ENCODE measurements around the gene ATP13A3. TPM values are rescaled to one million over a fixed set of nuclear protein-coding genes. Genes with fewer than 3 reads are reported as not detected.
"Not testable (repeated sequence)": the region's sequence is repeated elsewhere in the genome, so short reads cannot be mapped to it uniquely, and the experiment has no call there.

Gene ATP13A3
- total RNA-seq, 2 experiments from 2014 or later = 113 to 124 TPM

DNA sequence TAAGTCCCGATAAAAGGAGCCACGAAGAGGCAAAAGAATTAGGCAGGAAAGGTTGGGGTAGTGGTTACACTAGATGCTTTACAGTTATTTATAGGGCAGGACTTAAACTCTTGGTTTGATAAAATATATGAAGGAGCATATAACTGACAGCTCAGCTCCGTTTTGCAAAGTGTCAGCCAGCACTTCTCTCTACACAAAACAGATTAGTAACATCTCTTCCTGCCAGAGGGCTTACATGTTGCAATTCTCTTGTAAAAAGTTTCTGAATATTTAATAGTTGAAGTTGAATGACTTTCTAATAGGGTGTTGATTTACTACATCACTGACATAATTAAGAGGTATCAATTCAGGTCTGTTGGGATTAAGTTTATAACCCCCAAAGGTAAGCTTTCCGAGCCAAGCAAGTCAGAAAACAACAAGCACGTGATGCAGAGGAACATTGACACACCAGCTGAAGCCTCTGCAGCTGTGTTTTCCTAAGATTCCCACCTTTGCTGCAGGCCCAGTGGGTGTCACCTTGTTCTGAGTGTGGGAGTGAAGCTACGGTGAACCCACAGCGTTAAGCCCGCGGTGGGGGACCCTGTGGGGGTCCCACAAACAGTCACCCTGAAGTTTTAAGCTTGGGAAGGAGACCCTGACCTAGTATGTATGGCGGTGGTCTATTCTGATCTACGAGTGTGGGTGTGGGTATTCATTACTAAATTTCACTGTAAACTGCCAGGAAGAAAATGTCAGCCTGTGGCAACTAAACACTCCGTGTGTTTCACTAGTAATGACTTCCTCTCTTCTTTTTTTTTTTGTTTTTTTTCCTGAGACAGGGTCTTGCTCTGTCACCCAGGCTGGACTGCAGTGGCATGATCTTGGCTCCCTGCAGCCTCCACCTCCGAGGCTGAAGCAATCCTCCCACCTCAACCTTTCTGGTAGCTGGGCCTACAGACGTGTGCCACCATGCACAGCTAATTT is 22.0 kb upstream of the ATP13A3 start:
- Mint-ChIP-seq H3K4me3 (no peak overlapping the region), H3K9me3 (no peaks in the 10 kb centered on the region), H3K27me3 (no peaks in the 10 kb centered on the region), H3K36me3 (no peaks in the 10 kb centered on the region), H3K27ac (no peak overlapping the region), H3K4me1 (no peaks in the 10 kb centered on the region)
- DNase-seq = no peak

DNA sequence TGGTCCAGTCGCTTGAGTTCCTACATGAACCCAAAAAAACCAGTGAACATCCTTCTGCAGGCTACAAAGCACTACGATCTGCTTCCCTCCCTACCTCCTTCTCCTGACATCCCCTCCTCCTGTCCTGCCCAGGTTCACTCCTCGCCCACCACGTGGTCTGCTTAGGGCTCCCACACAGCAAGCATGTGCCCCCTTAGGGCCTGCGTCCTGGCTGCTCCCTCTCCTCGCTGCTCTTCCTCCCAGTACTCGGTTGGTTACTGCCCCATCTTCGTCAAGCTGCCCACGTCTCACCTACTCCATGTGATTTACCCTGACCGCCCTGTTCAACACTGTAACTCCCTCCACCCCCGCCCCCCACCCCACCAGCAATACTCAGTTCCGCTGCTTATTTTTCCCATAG is 20.8 kb upstream of the ATP13A3 start:
- Mint-ChIP-seq H3K27ac (no peak overlapping the region), H3K36me3 (no peaks in the 10 kb centered on the region), H3K9me3 (no peaks in the 10 kb centered on the region), H3K27me3 (no peaks in the 10 kb centered on the region), H3K4me1 (no peaks in the 10 kb centered on the region), H3K4me3 (no peak overlapping the region)
- no peak for DNase-seq

DNA sequence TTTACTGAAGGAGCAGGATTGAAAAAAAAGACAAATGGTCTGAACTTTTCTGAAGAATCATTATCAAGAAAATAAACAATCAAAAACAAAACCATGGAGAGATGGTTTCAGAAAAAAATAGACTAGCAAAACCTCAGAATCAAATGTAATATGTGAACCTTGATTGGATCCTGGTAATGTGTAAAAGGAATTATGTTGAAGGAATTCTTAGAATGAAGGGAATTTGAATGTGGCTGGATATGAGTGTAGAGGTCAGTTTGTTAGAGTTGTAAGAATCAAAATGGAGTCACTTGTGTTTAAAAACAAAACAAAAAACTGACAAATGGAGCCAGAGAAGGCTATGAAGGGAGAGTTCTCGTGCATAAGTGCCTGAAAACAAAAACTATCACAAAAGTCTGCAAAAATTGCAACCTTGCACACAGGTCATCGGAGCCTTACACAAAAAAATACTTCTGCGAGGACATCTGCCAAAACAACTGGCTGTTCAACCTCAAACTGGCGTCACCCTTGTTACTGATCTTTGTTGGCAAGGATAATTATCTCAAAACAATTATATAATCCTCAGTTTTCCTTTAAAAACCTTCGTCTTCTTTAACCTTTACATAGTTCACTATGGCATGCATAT is 19.1 kb upstream of the ATP13A3 start:
- no peaks in the 10 kb centered on the region for H3K27me3 Mint-ChIP-seq
- no peak overlapping the region for H3K27ac Mint-ChIP-seq
- H3K9me3 Mint-ChIP-seq = no peaks in the 10 kb centered on the region
- no peaks in the 10 kb centered on the region for H3K36me3 Mint-ChIP-seq
- H3K4me1 Mint-ChIP-seq = no peaks in the 10 kb centered on the region
- no peak overlapping the region for H3K4me3 Mint-ChIP-seq
- DNase-seq = no peak

DNA sequence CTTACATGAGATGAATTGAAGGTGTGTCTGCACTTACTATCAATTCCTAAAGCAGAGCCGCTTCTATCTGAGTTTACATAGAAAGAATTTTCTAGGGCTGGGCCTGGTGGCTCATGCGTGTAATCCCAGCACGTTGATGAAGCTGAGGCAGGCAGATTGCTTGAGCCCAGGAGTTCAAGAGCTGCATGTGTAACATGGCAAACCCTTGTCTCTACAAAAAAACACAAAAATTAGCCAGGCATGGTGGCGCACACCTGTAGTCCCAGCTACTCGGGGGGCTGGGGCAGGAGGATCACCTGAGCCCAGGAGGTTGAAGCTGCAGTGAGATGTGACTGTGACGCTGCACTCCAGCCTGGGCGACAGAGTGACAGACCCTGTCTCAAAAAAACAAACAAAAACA is 18.1 kb upstream of the ATP13A3 start:
- no peaks in the 10 kb centered on the region for H3K4me1 Mint-ChIP-seq
- no peak overlapping the region for H3K27ac Mint-ChIP-seq
- H3K36me3 Mint-ChIP-seq = no peaks in the 10 kb centered on the region
- no peaks in the 10 kb centered on the region for H3K9me3 Mint-ChIP-seq
- no peak for DNase-seq
- no peak overlapping the region for H3K4me3 Mint-ChIP-seq
- H3K27me3 Mint-ChIP-seq = no peaks in the 10 kb centered on the region

DNA sequence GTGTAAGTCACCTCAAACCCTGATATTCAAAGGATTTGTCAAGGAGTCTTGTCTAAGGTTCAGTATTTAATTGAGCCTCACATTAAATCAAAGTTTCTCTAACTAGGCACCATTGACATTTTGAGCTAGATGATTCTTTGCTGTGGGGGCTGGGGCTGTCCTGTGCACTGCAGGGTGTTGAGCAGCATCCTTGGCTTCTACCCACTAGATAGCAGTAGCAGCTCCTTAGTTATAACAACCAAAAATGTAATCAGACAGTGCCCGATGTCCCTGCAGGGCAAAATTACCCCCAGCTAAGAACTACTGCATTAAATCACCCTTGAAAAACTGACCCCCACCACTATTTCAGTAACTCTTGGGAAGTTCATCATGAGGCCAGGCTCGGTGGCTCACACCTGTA is 17.3 kb upstream of the ATP13A3 start:
- DNase-seq = no peak
- no peak overlapping the region for H3K4me3 Mint-ChIP-seq
- H3K36me3 Mint-ChIP-seq = no peaks in the 10 kb centered on the region

DNA sequence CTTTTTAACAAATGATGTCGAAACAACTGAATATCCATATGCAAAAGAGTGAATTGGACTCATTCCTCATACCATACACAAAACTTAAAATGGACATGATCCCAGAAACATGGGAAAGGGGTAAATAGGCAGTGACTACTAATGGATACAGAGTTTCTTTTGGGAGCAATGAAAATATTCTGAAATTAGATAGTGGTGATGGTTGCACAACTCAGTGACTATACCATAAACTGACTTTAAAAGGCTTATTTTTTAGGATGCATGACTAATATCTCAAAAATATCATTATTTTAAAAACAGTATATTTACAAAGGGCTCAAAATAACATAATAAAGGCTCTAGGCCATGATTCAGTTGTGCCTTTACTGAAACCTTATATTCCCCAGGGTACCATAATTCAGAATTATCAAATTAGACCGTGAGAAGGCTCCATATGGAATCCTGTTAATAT is 16.3 kb upstream of the ATP13A3 start:
- no peaks in the 10 kb centered on the region for H3K9me3 Mint-ChIP-seq
- H3K27ac Mint-ChIP-seq = no peak overlapping the region
- H3K4me3 Mint-ChIP-seq = no peak overlapping the region
- DNase-seq = no peak
- no peaks in the 10 kb centered on the region for H3K36me3 Mint-ChIP-seq
- no peaks in the 10 kb centered on the region for H3K27me3 Mint-ChIP-seq
- H3K4me1 Mint-ChIP-seq = no peaks in the 10 kb centered on the region

More for the DNA sequence above, 17.3 kb upstream of the ATP13A3 start:
- H3K27me3 Mint-ChIP-seq = no peaks in the 10 kb centered on the region
- H3K9me3 Mint-ChIP-seq = no peaks in the 10 kb centered on the region
- H3K27ac Mint-ChIP-seq = no peak overlapping the region
- H3K4me1 Mint-ChIP-seq = no peaks in the 10 kb centered on the region

DNA sequence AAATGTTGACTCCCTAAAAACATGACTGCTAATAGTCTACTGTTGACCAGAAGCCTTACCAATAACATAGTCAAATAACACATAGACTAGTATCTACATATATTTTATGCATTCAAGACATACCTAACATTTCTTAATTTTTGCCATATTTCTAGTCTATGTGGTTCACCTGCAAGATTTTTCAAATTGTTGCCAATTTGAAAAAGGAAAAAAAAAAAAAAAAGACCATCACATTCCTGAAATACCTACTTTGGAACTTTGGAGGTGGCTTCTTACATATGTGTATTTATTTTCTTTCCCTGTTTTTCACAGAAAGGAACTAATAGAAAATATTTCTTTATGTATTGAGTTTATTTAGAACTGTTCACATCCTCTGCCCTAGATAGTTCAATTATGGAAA is 13.4 kb upstream of the ATP13A3 start:
- no peak overlapping the region for H3K4me3 Mint-ChIP-seq
- no peaks in the 10 kb centered on the region for H3K9me3 Mint-ChIP-seq
- H3K36me3 Mint-ChIP-seq = no peaks in the 10 kb centered on the region
- no peak for DNase-seq
- H3K4me1 Mint-ChIP-seq = peaks cover 12% of the 10 kb centered on the region
- no peak overlapping the region for H3K27ac Mint-ChIP-seq
- no peaks in the 10 kb centered on the region for H3K27me3 Mint-ChIP-seq

DNA sequence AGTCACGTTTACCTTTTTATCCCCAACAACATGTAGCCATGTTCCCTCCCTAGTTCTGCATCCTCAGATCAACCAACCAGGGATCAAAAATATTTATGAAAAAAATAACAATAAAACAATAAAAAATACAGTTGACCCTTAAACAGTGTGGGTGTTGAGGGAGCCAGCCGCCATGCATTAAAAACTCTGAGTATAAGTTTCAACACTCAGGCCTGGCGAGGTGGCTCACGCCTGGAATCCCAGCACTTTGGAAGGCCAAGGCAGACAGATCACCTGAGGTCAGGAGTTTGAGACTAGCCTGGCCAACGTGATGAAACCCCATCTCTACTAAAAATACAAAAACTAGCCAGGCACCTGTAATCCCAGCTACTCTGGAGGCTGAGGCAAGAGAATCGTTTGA is 12.7 kb upstream of the ATP13A3 start:
- not testable (repeated sequence) for H3K27ac Mint-ChIP-seq, H3K9me3 Mint-ChIP-seq, H3K27me3 Mint-ChIP-seq, H3K36me3 Mint-ChIP-seq, DNase-seq, H3K4me3 Mint-ChIP-seq
- peaks cover 12% of the 10 kb centered on the region for H3K4me1 Mint-ChIP-seq

DNA sequence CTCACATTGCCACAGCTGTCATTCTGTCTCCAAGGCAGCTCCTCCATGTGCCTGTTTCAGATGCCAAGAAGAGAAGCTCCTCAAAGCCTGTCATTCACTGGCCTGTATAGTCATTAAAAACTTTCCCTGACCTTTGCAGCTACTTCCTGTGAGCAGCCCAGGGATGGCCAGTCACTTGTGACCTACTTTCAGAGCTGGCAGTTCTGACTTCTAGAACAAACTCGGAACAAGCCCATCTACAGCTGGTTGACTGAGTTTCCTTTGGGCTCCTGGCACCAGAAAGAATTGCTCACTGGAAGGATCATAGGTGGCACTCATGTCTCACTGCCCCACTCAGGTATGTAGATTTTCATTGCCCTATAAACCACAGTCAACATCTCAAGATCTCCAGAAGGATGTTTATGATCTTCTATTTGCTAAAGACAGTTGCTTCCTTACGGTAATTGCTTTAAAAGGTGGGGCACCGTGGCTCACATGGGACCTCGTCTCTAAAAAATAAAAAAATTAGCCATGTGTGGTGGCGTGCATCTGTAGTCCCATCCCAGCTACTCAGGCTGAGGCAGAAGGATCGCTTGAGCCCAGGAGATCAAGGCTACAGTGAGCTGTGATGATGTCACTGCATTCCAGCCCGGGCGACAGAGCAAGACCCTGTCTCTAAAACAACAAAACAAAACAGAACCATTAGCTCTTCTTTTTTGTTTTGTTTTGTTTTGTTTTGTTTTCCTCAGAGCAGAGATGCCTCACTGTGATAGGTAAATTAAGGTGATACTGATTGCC is 11.2 kb upstream of the ATP13A3 start:
- Mint-ChIP-seq H3K4me1 (peaks cover 14% of the 10 kb centered on the region), H3K27me3 (no peaks in the 10 kb centered on the region), H3K27ac (no peak overlapping the region), H3K9me3 (no peaks in the 10 kb centered on the region), H3K36me3 (no peaks in the 10 kb centered on the region), H3K4me3 (no peak overlapping the region)
- DNase-seq = no peak

DNA sequence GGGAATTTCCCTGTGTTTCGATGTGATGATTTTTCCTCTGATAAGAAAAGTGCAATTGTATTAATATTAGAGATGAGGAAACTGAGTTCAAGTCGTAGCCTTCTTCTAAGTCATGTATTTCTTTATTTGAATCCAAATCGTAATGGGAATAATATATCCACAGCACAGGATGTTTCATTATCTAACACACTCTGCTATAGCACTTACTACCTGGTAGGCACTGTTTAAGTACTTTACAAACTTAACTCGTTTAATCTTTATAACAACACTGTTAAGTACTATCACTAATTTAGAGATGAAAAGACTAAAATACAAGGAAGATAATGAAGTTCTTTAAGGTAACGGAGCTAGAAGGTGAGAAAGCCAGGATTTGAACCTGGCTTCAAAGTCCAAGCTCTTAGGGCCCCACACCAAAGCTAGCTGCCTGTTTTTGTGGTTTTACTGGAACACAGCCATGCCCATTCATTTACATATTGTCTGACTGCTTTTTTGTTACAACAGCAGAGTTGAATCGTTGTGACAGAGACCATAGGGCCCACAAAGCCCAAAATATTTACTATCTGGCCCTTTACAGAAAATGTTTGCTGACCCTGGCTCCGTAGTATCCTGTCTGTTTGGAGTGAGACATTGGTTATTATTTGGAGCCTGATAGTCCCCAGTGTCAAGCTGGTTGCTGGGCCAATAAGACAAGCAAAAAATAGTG is 9.6 kb upstream of the ATP13A3 start:
- no peak overlapping the region for H3K27ac Mint-ChIP-seq
- no peak overlapping the region for H3K4me3 Mint-ChIP-seq
- H3K9me3 Mint-ChIP-seq = no peaks in the 10 kb centered on the region
- peaks cover 14% of the 10 kb centered on the region for H3K4me1 Mint-ChIP-seq
- H3K27me3 Mint-ChIP-seq = no peaks in the 10 kb centered on the region
- DNase-seq = no peak
- no peaks in the 10 kb centered on the region for H3K36me3 Mint-ChIP-seq

DNA sequence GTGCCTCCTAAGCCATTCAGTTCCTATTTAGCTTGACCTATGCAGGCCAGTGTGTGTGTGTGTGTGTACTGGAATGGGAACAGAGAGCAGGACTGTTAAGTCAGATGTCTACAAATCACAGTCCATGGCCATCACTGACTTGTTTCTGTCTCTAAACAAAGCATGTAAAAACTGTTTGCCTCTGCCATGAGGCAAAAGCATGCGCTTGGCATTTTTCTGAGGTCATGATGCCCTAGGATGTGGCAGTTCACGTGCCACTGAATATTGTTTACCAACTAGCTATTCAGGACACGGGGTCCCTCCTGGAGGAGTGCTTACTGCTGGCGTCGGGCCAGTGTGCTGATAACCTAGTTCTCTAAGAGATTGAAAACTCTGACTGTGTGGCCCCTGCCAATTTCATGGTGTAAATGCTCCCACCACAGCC is 8.2 kb upstream of the ATP13A3 start:
- Mint-ChIP-seq H3K27ac (no peak overlapping the region), H3K4me1 (peaks cover 18% of the 10 kb centered on the region), H3K36me3 (peaks cover 3% of the 10 kb centered on the region), H3K27me3 (no peaks in the 10 kb centered on the region), H3K4me3 (no peak overlapping the region), H3K9me3 (no peaks in the 10 kb centered on the region)
- no peak for DNase-seq

DNA sequence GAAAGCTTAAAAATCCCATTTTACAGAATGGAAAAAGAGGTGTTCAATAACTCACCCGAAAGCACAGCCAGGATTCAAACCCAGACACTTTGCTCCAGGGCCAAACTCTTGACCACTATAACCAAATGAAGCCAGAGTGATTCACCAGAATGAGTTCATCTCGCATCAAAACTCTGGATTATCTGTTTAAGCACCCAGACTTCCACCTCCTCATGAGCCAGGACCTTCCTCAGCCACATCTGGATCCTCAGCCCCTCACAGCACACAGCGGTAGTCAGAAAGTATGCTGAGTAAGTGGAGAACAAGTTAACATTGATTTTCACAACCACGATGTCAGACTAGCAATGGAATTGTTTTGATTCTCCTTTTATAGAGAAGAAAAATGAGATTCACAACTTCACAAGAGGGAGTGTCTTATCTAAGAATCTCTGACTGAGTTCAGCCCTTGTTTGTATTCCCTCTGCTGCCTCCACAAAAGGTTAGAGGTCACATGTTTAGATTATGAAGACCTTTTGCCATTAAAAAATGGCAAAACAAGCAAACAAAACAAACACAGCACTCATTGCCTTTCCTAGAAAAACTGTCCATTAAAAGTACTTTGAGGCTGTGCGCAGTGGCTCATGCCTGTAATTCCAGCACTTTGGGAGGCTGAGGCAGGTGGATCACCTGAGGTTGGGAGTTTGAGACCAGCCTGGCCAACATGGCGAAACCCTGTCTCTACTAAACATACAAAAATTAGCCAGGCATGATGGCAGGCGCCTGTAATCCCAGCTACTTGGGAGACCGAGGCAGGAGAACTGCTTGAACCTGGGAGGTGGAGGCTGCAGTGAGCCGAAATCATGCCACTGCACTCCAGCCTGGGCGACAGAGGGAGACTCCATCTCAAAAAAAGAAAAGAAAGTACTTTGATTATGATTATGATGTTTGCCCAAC is 7.5 kb upstream of the ATP13A3 start:
- H3K4me3 Mint-ChIP-seq, H3K27ac Mint-ChIP-seq, H3K27me3 Mint-ChIP-seq, H3K36me3 Mint-ChIP-seq, H3K9me3 Mint-ChIP-seq, DNase-seq: not testable (repeated sequence)
- H3K4me1 Mint-ChIP-seq = peaks cover 19% of the 10 kb centered on the region

DNA sequence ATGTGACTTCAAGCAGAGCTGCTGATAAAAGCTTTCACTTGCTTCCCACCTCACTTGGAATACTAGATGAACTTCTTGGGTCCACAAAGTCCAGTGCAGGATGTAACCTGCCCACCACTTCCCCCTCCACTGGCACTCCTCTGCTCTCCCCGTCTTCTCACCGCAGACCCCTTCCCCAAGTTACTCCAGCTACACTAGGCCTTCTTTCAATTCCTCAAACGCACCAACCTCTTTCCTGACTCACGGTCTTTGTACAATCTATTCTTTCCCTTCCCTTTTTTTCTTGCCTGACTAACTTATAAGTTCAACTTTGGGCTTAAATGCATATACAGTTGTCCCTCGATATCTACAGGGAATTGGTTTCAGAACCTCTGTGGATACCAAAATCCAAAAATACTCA is 5.2 kb upstream of the ATP13A3 start:
- H3K4me3 Mint-ChIP-seq = no peak overlapping the region
- H3K27ac Mint-ChIP-seq = no peak overlapping the region
- H3K9me3 Mint-ChIP-seq = no peaks in the 10 kb centered on the region
- DNase-seq = no peak
- peaks cover 12% of the 10 kb centered on the region for H3K36me3 Mint-ChIP-seq
- H3K4me1 Mint-ChIP-seq = peaks cover 34% of the 10 kb centered on the region
- no peaks in the 10 kb centered on the region for H3K27me3 Mint-ChIP-seq

Measured in activated naive CD8-positive, alpha-beta T cell treated with anti-CD3 and anti-CD28 coated beads for 36 hours (primary cell).